ENCODE measurements around the gene SART1.
A peak's percentile ranks its signal among the peaks of the same experiment; 100 is the strongest.

Gene SART1

GRCh38 chr11:65917434-65918210 is 43.9 kb upstream of the SART1 start:
- in situ Hi-C loops (cut with MboI; ENCODE audit: low sequenced_read_pairs, unreplicated experiment): no loop called here
- DNase-seq (ENCODE audit: low spot score): no peak
- TF ChIP-seq CTCF (IDR thresholded peaks at IDR 0.05; ENCODE audit: borderline replicate concordance, control extremely low read depth, extremely low read depth, insufficient read depth, missing control alignments): no peak

GRCh38 chr11:65918211-65919140 is 43.1 kb upstream of the SART1 start, which contains the start of gene C11orf68:
TSS of gene C11orf68 (minus strand) at chr11:65919062. CDS start at chr11:65919031, 31 bp downstream.
- no peak for DNase-seq (ENCODE audit: low spot score)
- TF ChIP-seq CTCF (IDR thresholded peaks at IDR 0.05; ENCODE audit: borderline replicate concordance, control extremely low read depth, extremely low read depth, insufficient read depth, missing control alignments): no peak
- in situ Hi-C loops (cut with MboI; ENCODE audit: low sequenced_read_pairs, unreplicated experiment): no loop called here

- peak; percentile 100 for DNase-seq (ENCODE audit: low spot score)
- no peak for TF ChIP-seq CTCF (IDR thresholded peaks at IDR 0.05; ENCODE audit: borderline replicate concordance, control extremely low read depth, extremely low read depth, insufficient read depth, missing control alignments)
- in situ Hi-C loops (cut with MboI; ENCODE audit: low sequenced_read_pairs, unreplicated experiment): no loop called here
Measured at GRCh38 chr11:65919141-65919572, 42.4 kb upstream of the SART1 start, which contains the start of gene DRAP1. TSS of gene DRAP1 (plus strand) at chr11:65919426. CDS start at chr11:65919502, 76 bp downstream.

DNA sequence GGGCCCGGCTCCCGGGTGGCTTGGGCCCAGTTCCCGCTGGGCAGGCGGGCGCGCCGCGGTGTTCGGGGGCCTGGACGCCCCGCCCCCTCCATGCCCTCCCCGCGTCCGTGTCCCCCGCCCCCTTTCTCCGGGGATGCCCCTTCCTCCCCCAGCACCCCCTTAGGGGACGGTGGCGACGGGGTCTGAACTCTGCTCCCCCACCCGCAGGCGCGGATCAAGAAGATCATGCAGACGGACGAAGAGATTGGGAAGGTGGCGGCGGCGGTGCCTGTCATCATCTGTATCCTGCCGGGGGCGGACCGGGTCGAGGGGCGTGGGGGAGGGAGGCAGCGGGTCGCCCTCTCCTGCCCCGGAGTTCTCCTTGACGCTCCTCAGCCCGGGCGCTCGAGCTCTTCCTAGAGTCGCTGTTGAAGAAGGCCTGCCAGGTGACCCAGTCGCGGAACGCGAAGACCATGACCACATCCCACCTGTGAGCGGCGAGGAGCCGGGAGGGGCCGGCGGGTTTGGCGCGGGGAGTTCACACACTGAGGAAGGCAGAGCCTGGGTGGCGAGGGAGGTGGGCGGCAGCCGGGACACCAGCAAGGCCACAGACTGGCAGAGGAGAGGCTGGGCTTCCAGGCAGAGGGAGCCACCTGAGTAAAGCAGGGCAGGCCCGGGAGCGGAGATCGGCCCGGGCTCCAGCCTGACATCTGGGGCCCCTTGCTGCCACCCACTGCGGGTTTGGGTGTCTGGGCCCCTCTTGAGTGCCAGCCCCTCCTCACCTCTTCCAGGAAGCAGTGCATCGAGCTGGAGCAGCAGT is 41.8 kb upstream of the SART1 start:
- DNase-seq (ENCODE audit: low spot score): peak; percentile 80
- TF ChIP-seq CTCF (IDR thresholded peaks at IDR 0.05; ENCODE audit: borderline replicate concordance, control extremely low read depth, extremely low read depth, insufficient read depth, missing control alignments): no peak
- in situ Hi-C loops (cut with MboI; ENCODE audit: low sequenced_read_pairs, unreplicated experiment): no loop called here

DNA sequence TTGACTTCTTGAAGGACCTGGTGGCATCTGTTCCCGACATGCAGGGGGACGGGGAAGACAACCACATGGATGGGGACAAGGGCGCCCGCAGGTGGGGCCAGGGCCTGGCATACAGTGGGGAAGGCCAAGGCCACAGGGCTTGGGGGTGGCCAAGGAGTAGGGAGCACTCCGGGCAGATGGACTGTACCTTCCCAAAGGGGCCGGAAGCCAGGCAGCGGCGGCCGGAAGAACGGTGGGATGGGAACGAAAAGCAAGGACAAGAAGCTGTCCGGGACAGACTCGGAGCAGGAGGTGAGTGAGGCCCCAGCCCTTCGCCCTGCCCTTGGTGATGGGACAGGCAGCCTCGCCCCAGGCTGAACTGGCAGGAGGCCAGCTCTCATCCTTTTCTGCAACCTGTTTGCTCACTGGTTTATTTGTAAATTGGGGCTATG is 41.1 kb upstream of the SART1 start:
- no peak for TF ChIP-seq CTCF (IDR thresholded peaks at IDR 0.05; ENCODE audit: borderline replicate concordance, control extremely low read depth, extremely low read depth, insufficient read depth, missing control alignments)
- in situ Hi-C loops (cut with MboI; ENCODE audit: low sequenced_read_pairs, unreplicated experiment): no loop called here
- no peak for DNase-seq (ENCODE audit: low spot score)
